H1 (cell line): ENCODE data around the gene DYNC2I2. TPM values are rescaled to one million over a fixed set of nuclear protein-coding genes. Genes with fewer than 3 reads are reported as not detected.

Experiments
- EP300 ChIP-seq, 2 experiments: IDR thresholded peaks; 1 replicate in 1 of 2; 2 replicates in 1 of 2; pipeline ENCODE4 v1.6.1; 2011 to 2012; ENCODE audit warnings: low read depth in 2 of 2, low read length in 2 of 2, mild to moderate bottlenecking in 2 of 2, borderline replicate concordance in 1 of 2, inconsistent platforms in 1 of 2, moderate library complexity in 1 of 2
- HDAC2 ChIP-seq, 2 experiments: fragments of 300-600 bp in 1 of 2; sonication (generic) in 1 of 2; IDR thresholded peaks; 2 replicates each; pipeline ENCODE4 v1.6.1; 2011 to 2012; ENCODE audit warnings: low read depth in 2 of 2, low read length in 2 of 2, mild to moderate bottlenecking in 2 of 2, moderate library complexity in 2 of 2, borderline replicate concordance in 1 of 2, inconsistent platforms in 1 of 2
- JUN ChIP-seq: IDR thresholded peaks from 2 replicates; pipeline ENCODE4 v1.6.1; 2011; ENCODE audit warnings: low read depth, mild to moderate bottlenecking, improper control_type of control experiment, low read length
- JUND ChIP-seq: IDR thresholded peaks from 2 replicates; pipeline ENCODE4 v1.6.1; 2011; ENCODE audit warnings: mild to moderate bottlenecking, improper control_type of control experiment, low read length
- MAX ChIP-seq: IDR thresholded peaks from 2 replicates; pipeline ENCODE4 v1.6.1; 2012; ENCODE audit warnings: inconsistent platforms
- SRF ChIP-seq: IDR thresholded peaks from 2 replicates; pipeline ENCODE4 v1.6.1; 2011; ENCODE audit warnings: mild to moderate bottlenecking, low read depth, low read length, moderate library complexity
- polyA plus RNA-seq, 7 experiments: library from polyadenylated mRNA; depleted of rRNA in 3 of 7; stranded (reverse) in 5 of 7; unstranded in 2 of 7; fragments of >200 nt in 5 of 7; fragments of 200-250 nt in 2 of 7; gene quantifications; 1 replicate in 5 of 7; 2 replicates in 1 of 7; 4 replicates in 1 of 7; pipeline versions ENCODE4 v1.2.1 to v1.2.3, GENCODE V29; 2011 to 2013; ENCODE audit warnings: missing spikeins in 2 of 7, mixed read lengths in 2 of 7
- total RNA-seq: library from RNA; stranded (reverse); fragmentation: NEBNext Ultra II Directional; extraction: Animal tissue kit (Norgen Biotek cat#: 25700); gene quantifications from 2 replicates; pipeline ENCODE4 v1.2.1, GENCODE V29; 2021
- TF ChIP-seq, protein P1 (sequence below): fragments of 300-600 bp; sonication (generic); IDR thresholded peaks from 2 replicates; pipeline ENCODE4 v1.7.1; 2012; ENCODE audit warnings: low read length, moderate library complexity, mild to moderate bottlenecking, inconsistent platforms; ENCODE audit not compliant: insufficient replicate concordance

DYNC2I2 gene
- total and polyA plus RNA-seq, 2 of the 8 experiments (the other 6 are each of a cell fraction or from before 2014, with no cell fraction given), result 58.0 to 78.5 TPM

DNA sequence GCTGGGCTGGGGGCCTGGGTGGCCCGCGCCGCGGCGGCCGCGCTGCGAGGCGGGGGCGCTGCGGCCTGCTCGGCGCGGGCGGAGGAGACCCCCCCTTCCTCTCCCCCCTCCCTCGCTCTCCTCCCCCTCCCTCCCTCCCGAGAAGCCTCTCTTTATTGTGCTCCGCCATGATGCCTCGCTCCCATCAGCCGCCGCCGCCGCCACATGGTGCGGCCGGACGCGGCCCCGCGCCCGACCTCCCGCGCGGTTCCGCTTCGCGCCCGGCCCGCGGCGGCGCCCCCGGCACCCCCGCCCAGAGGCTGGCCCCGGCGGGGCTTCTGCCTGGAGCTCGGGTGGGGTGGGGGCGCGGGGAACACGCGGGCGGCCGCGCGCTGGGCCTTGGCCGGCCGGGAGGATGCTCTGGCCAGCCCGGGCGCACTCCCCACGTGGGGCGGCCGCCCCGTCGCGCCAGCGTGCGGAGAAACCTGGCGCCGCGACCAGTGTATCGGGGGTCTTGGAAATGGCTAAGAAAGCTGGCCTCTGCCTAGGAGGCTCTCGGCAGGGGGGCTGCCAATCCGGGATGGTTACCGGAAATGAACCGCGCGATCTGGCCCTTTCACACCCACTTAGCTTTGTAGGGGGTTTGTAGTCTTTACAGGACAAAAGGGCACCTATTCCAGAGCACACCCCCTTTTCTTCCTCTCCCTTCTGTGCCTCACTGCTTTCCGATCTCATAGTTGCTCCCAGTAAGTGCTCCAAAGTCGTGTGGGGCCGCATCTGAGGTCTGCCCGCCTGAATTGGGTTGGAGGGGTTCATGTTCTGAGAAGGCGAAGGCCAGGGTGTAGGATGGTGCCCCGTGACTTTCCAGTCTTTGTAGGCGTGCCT is 33.4 kb upstream of the DYNC2I2 start (continued):
- TF ChIP-seq MAX (peak; percentile 14; the same call in 1 of the 2 replicates), JUN (no peak), HDAC2 (IDR thresholded peaks at IDR 0.05; ENCODE audit: borderline replicate concordance in 1 of 2, low read depth in 2 of 2, low read length in 2 of 2) (0 out of 4 replicates have a peak, but pooled peaks of 1 of the 2 experiments have one; percentile 66), EP300 (IDR thresholded peaks at IDR 0.05; ENCODE audit: borderline replicate concordance in 1 of 2, low read depth in 2 of 2, low read length in 2 of 2) (no peak), JUND (no peak), SRF (no peak)
- TF ChIP-seq, protein P1, sequence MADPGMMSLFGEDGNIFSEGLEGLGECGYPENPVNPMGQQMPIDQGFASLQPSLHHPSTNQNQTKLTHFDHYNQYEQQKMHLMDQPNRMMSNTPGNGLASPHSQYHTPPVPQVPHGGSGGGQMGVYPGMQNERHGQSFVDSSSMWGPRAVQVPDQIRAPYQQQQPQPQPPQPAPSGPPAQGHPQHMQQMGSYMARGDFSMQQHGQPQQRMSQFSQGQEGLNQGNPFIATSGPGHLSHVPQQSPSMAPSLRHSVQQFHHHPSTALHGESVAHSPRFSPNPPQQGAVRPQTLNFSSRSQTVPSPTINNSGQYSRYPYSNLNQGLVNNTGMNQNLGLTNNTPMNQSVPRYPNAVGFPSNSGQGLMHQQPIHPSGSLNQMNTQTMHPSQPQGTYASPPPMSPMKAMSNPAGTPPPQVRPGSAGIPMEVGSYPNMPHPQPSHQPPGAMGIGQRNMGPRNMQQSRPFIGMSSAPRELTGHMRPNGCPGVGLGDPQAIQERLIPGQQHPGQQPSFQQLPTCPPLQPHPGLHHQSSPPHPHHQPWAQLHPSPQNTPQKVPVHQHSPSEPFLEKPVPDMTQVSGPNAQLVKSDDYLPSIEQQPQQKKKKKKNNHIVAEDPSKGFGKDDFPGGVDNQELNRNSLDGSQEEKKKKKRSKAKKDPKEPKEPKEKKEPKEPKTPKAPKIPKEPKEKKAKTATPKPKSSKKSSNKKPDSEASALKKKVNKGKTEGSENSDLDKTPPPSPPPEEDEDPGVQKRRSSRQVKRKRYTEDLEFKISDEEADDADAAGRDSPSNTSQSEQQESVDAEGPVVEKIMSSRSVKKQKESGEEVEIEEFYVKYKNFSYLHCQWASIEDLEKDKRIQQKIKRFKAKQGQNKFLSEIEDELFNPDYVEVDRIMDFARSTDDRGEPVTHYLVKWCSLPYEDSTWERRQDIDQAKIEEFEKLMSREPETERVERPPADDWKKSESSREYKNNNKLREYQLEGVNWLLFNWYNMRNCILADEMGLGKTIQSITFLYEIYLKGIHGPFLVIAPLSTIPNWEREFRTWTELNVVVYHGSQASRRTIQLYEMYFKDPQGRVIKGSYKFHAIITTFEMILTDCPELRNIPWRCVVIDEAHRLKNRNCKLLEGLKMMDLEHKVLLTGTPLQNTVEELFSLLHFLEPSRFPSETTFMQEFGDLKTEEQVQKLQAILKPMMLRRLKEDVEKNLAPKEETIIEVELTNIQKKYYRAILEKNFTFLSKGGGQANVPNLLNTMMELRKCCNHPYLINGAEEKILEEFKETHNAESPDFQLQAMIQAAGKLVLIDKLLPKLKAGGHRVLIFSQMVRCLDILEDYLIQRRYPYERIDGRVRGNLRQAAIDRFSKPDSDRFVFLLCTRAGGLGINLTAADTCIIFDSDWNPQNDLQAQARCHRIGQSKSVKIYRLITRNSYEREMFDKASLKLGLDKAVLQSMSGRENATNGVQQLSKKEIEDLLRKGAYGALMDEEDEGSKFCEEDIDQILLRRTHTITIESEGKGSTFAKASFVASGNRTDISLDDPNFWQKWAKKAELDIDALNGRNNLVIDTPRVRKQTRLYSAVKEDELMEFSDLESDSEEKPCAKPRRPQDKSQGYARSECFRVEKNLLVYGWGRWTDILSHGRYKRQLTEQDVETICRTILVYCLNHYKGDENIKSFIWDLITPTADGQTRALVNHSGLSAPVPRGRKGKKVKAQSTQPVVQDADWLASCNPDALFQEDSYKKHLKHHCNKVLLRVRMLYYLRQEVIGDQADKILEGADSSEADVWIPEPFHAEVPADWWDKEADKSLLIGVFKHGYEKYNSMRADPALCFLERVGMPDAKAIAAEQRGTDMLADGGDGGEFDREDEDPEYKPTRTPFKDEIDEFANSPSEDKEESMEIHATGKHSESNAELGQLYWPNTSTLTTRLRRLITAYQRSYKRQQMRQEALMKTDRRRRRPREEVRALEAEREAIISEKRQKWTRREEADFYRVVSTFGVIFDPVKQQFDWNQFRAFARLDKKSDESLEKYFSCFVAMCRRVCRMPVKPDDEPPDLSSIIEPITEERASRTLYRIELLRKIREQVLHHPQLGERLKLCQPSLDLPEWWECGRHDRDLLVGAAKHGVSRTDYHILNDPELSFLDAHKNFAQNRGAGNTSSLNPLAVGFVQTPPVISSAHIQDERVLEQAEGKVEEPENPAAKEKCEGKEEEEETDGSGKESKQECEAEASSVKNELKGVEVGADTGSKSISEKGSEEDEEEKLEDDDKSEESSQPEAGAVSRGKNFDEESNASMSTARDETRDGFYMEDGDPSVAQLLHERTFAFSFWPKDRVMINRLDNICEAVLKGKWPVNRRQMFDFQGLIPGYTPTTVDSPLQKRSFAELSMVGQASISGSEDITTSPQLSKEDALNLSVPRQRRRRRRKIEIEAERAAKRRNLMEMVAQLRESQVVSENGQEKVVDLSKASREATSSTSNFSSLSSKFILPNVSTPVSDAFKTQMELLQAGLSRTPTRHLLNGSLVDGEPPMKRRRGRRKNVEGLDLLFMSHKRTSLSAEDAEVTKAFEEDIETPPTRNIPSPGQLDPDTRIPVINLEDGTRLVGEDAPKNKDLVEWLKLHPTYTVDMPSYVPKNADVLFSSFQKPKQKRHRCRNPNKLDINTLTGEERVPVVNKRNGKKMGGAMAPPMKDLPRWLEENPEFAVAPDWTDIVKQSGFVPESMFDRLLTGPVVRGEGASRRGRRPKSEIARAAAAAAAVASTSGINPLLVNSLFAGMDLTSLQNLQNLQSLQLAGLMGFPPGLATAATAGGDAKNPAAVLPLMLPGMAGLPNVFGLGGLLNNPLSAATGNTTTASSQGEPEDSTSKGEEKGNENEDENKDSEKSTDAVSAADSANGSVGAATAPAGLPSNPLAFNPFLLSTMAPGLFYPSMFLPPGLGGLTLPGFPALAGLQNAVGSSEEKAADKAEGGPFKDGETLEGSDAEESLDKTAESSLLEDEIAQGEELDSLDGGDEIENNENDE, result no peak
